Measurements from ENCODE around the gene FOXO4. TPM values are rescaled to one million over a fixed set of nuclear protein-coding genes. Genes with fewer than 3 reads are reported as not detected.

FOXO4 gene
- total RNA-seq, 1 donor from 2014 or later, result 15.0 TPM

DNA sequence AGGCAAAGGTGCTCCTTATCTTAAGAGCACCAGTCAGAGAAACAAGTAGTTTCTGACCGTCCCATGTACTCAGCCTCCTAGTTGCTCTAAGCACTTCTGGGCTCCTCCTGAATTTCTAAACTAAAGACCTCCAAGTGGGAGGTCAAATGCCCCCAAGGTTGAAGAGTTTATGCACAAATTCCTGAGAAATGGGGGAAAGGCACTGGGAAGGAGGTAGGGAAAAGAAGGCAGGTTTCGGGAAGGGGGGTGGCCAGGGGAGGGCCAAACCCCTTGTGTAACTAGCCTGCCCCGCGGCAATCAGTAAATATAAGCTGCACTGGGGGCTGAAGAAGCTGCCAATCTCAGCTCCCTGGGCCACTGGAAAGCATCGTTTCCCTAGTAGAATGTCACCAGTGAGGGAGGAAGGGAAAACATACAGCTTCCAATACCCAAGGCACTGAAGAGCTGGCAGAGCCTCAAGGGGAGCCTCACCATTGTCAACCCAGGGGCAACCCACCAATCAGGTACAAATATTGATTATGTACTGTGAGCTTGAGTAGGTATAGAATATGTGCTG is 3.4 kb downstream of the FOXO4 start:
- FAIRE-seq (no peak), DNase-seq (ENCODE audit: low read depth) (no peak)
- peaks cover 19% of the 10 kb centered on the region for H3K4me1 Mint-ChIP-seq (ENCODE audit: low read depth, unreplicated experiment)
- H3K79me2 ChIP-seq (ENCODE audit: insufficient read depth, low read length), result no peaks in the 10 kb centered on the region
- no peaks in the 10 kb centered on the region for H3K27me3 ChIP-seq (ENCODE audit: insufficient read depth, low read length)
- H3K27me3 Mint-ChIP-seq (ENCODE audit: low read depth, unreplicated experiment), result peaks cover 3% of the 10 kb centered on the region
- H3K4me3 Mint-ChIP-seq (ENCODE audit: unreplicated experiment), result no peak overlapping the region
- no peak overlapping the region for H3K27ac Mint-ChIP-seq (ENCODE audit: unreplicated experiment)
- no peaks in the 10 kb centered on the region for H3K36me3 Mint-ChIP-seq (ENCODE audit: low read depth, unreplicated experiment)
- no peak overlapping the region for H3K4me2 ChIP-seq (ENCODE audit: low read length)
- no peak overlapping the region for H3K4me3 ChIP-seq (ENCODE audit: insufficient read depth, low read depth, low read length)
- H3K4me1 ChIP-seq (ENCODE audit: insufficient read depth, low read length), result peaks cover 3% of the 10 kb centered on the region
- no peak overlapping the region for H3K27ac ChIP-seq (ENCODE audit: low read depth, low read length)
- TF ChIP-seq CTCF (IDR thresholded peaks at IDR 0.05; ENCODE audit: insufficient read depth, low read depth, low read length) (no peak), EZH2 (IDR thresholded peaks at IDR 0.05; ENCODE audit: insufficient read depth, low read length) (no peak)
- H3K36me3 ChIP-seq (ENCODE audit: insufficient read depth, low read length), result no peaks in the 10 kb centered on the region
- H3K9me3 ChIP-seq (ENCODE audit: insufficient read depth, low read depth, low read length), result no peaks in the 10 kb centered on the region
- no peaks in the 10 kb centered on the region for H4K20me1 ChIP-seq (ENCODE audit: insufficient read depth, low read length)
- H3K9me3 Mint-ChIP-seq (ENCODE audit: unreplicated experiment), result no peaks in the 10 kb centered on the region
- H2AFZ ChIP-seq (ENCODE audit: low read depth, low read length), result no peak overlapping the region
- no peak overlapping the region for H3K9ac ChIP-seq (ENCODE audit: low read length)

- no peaks in the 10 kb centered on the region for H3K36me3 Mint-ChIP-seq (ENCODE audit: low read depth, unreplicated experiment)
- Histone ChIP-seq H3K36me3 (ENCODE audit: insufficient read depth, low read length) (no peaks in the 10 kb centered on the region), H3K4me3 (ENCODE audit: insufficient read depth, low read depth, low read length) (no peak overlapping the region), H3K27me3 (ENCODE audit: insufficient read depth, low read length) (no peaks in the 10 kb centered on the region), H2AFZ (ENCODE audit: low read depth, low read length) (no peak overlapping the region), H4K20me1 (ENCODE audit: insufficient read depth, low read length) (no peaks in the 10 kb centered on the region), H3K9ac (ENCODE audit: low read length) (no peak overlapping the region), H3K27ac (ENCODE audit: low read depth, low read length) (no peak overlapping the region), H3K79me2 (ENCODE audit: insufficient read depth, low read length) (no peaks in the 10 kb centered on the region), H3K4me2 (ENCODE audit: low read length) (no peak overlapping the region), H3K9me3 (ENCODE audit: insufficient read depth, low read depth, low read length) (no peaks in the 10 kb centered on the region), H3K4me1 (ENCODE audit: insufficient read depth, low read length) (peaks cover 3% of the 10 kb centered on the region)
- no peak overlapping the region for H3K27ac Mint-ChIP-seq (ENCODE audit: unreplicated experiment)
- H3K9me3 Mint-ChIP-seq (ENCODE audit: unreplicated experiment), result no peaks in the 10 kb centered on the region
- peaks cover 3% of the 10 kb centered on the region for H3K27me3 Mint-ChIP-seq (ENCODE audit: low read depth, unreplicated experiment)
- TF ChIP-seq CTCF (IDR thresholded peaks at IDR 0.05; ENCODE audit: insufficient read depth, low read depth, low read length) (no peak), EZH2 (IDR thresholded peaks at IDR 0.05; ENCODE audit: insufficient read depth, low read length) (no peak)
- H3K4me1 Mint-ChIP-seq (ENCODE audit: low read depth, unreplicated experiment), result peaks cover 26% of the 10 kb centered on the region
- no peak overlapping the region for H3K4me3 Mint-ChIP-seq (ENCODE audit: unreplicated experiment)
- FAIRE-seq (no peak), DNase-seq (ENCODE audit: low read depth) (no peak)
These were observed 4.1 kb downstream of the FOXO4 start for GRCh38 chrX:71099736-71100135.
